Measurements from ENCODE around the gene TMEM79. TPM values are rescaled to one million over a fixed set of nuclear protein-coding genes. Genes with fewer than 3 reads are reported as not detected.
A peak's percentile ranks its signal among the peaks of the same experiment; 100 is the strongest.

TMEM79 gene
- total RNA-seq, 1 experiment from 2014 or later: 10.7 TPM

- H3K27me3 ChIP-seq (replicated peaks; ENCODE audit: control insufficient read depth, insufficient read depth, low read length): no peaks in the 10 kb centered on the region
- ChIA-PET POLR2A (interaction anchor here (0.6 kb wide), 1 partner anchor 446 kb away, joined by 11 read pairs; no protein-coding TSS in a partner anchor), CTCF (no interaction called here)
- no TSS peak for BruUV-seq (replicated peaks)
- Mint-ChIP-seq H3K4me1 (ENCODE audit: low read depth, unreplicated experiment) (no peaks in the 10 kb centered on the region), H3K9me3 (ENCODE audit: unreplicated experiment) (no peaks in the 10 kb centered on the region), H3K27me3 (ENCODE audit: insufficient read depth, unreplicated experiment) (no peaks in the 10 kb centered on the region), H3K36me3 (ENCODE audit: insufficient read depth, unreplicated experiment) (peaks cover 99% of the 10 kb centered on the region), H3K4me3 (ENCODE audit: unreplicated experiment) (no peak overlapping the region), H3K27ac (ENCODE audit: unreplicated experiment) (no peak overlapping the region)
- H3K4me1 ChIP-seq: no peaks in the 10 kb centered on the region
- H3K36me3 ChIP-seq (ENCODE audit: control insufficient read depth, insufficient read depth, low read length): peaks cover 12% of the 10 kb centered on the region
- no peak for DNase-seq
- H3K4me3 ChIP-seq (ENCODE audit: low read depth, low read length): no peak overlapping the region
- no peaks in the 10 kb centered on the region for H3K9me3 ChIP-seq
- TF ChIP-seq CTCF (IDR thresholded peaks at IDR 0.05; ENCODE audit: insufficient read depth in 1 of 2, low read depth in 1 of 2, low read length in 1 of 2, severe bottlenecking in 1 of 2, unreplicated experiment in 1 of 2): no peak
- intact Hi-C loops (cut with micrococcal nuclease; ENCODE audit: unreplicated experiment): no loop called here
Measured at GRCh38 chr1:156270314-156270713, 13.8 kb upstream of the TMEM79 start.

- Mint-ChIP-seq H3K4me1 (ENCODE audit: low read depth, unreplicated experiment) (peaks cover 12% of the 10 kb centered on the region), H3K9me3 (ENCODE audit: unreplicated experiment) (no peaks in the 10 kb centered on the region), H3K36me3 (ENCODE audit: insufficient read depth, unreplicated experiment) (peaks cover 74% of the 10 kb centered on the region), H3K4me3 (ENCODE audit: unreplicated experiment) (no peak overlapping the region), H3K27me3 (ENCODE audit: insufficient read depth, unreplicated experiment) (no peaks in the 10 kb centered on the region), H3K27ac (ENCODE audit: unreplicated experiment) (no peak overlapping the region)
- intact Hi-C loops (cut with micrococcal nuclease; ENCODE audit: unreplicated experiment): no loop called here
- DNase-seq: no peak
- Histone ChIP-seq H3K27me3 (replicated peaks; ENCODE audit: control insufficient read depth, insufficient read depth, low read length) (no peaks in the 10 kb centered on the region), H3K4me1 (peaks cover 9% of the 10 kb centered on the region), H3K36me3 (ENCODE audit: control insufficient read depth, insufficient read depth, low read length) (peaks cover 15% of the 10 kb centered on the region), H3K4me3 (ENCODE audit: low read depth, low read length) (no peak overlapping the region), H3K9me3 (no peaks in the 10 kb centered on the region)
- POLR2A ChIA-PET: no interaction called here
- no peak for TF ChIP-seq CTCF (IDR thresholded peaks at IDR 0.05; ENCODE audit: insufficient read depth in 1 of 2, low read depth in 1 of 2, low read length in 1 of 2, severe bottlenecking in 1 of 2, unreplicated experiment in 1 of 2)
- CTCF ChIA-PET: no interaction called here
- BruUV-seq (replicated peaks): no TSS peak
Measured at GRCh38 chr1:156276532-156276931, 7.6 kb upstream of the TMEM79 start.

- ChIA-PET POLR2A (no interaction called here), CTCF (no interaction called here)
- DNase-seq: peak; percentile 59 to 60
- peaks cover 70% of the 10 kb centered on the region for H3K36me3 Mint-ChIP-seq (ENCODE audit: insufficient read depth, unreplicated experiment)
- no peaks in the 10 kb centered on the region for H3K9me3 Mint-ChIP-seq (ENCODE audit: unreplicated experiment)
- no peaks in the 10 kb centered on the region for H3K27me3 Mint-ChIP-seq (ENCODE audit: insufficient read depth, unreplicated experiment)
- TF ChIP-seq CTCF (IDR thresholded peaks at IDR 0.05; ENCODE audit: insufficient read depth in 1 of 2, low read depth in 1 of 2, low read length in 1 of 2, severe bottlenecking in 1 of 2, unreplicated experiment in 1 of 2): no peak
- intact Hi-C loops (cut with micrococcal nuclease; ENCODE audit: unreplicated experiment): no loop called here
- peaks cover 12% of the 10 kb centered on the region for H3K4me1 Mint-ChIP-seq (ENCODE audit: low read depth, unreplicated experiment)
- no peak overlapping the region for H3K4me3 Mint-ChIP-seq (ENCODE audit: unreplicated experiment)
- no peaks in the 10 kb centered on the region for H3K27me3 ChIP-seq (replicated peaks; ENCODE audit: control insufficient read depth, insufficient read depth, low read length)
- H3K36me3 ChIP-seq (ENCODE audit: control insufficient read depth, insufficient read depth, low read length): peaks cover 15% of the 10 kb centered on the region
- H3K27ac Mint-ChIP-seq (ENCODE audit: unreplicated experiment): no peak overlapping the region
- peaks cover 10% of the 10 kb centered on the region for H3K4me1 ChIP-seq
- H3K9me3 ChIP-seq: no peaks in the 10 kb centered on the region
- BruUV-seq (replicated peaks): no TSS peak
- no peak overlapping the region for H3K4me3 ChIP-seq (ENCODE audit: low read depth, low read length)
Measured at GRCh38 chr1:156276966-156277381, 7.2 kb upstream of the TMEM79 start.
